ENCODE data around the gene UBXN10. TPM values are rescaled to one million over a fixed set of nuclear protein-coding genes. Genes with fewer than 3 reads are reported as not detected.
A peak's percentile ranks its signal among the peaks of the same experiment; 100 is the strongest.

UBXN10 gene
- polyA plus RNA-seq, 3 donors, result 0.16 to 0.82 (median 0.30) TPM

- peak; percentile 53 for TF ChIP-seq CTCF (IDR thresholded peaks at IDR 0.05)
- DNase-seq, result no peak
- peaks cover 3 to 5% of the 10 kb centered on the region in 2 donors for H3K27me3 ChIP-seq (ENCODE audit: control insufficient read depth in 2 of 2, insufficient read depth in 2 of 2, low read length in 2 of 2)
Observed at GRCh38 chr1:20195462-20195780, 9.5 kb downstream of the UBXN10 start.

GRCh38 chr1:20197329-20197791 lies 11.5 kb downstream of the UBXN10 start:
- Histone ChIP-seq H3K9me3 (replicated peaks in 1 of 2; ENCODE audit: control insufficient read depth in 1 of 2, insufficient read depth in 1 of 2, low read length in 2 of 2) (no peaks in the 10 kb centered on the region), H3K27ac (ENCODE audit: low read depth in 1 of 2, low read length in 2 of 2) (no peak overlapping the region), H3K9ac (ENCODE audit: insufficient read depth, low read length, poor library complexity, severe bottlenecking) (no peak overlapping the region), H3K27me3 (ENCODE audit: control insufficient read depth in 2 of 2, insufficient read depth in 2 of 2, low read length in 2 of 2) (peaks cover 2 to 3% of the 10 kb centered on the region in 2 donors), H2AFZ (ENCODE audit: insufficient read depth, low read depth, low read length, poor library complexity, severe bottlenecking) (no peak overlapping the region), H3K4me3 (replicated peaks in 1 of 3; ENCODE audit: low read depth in 2 of 3, low read length in 3 of 3) (no peak overlapping the region), H3K79me2 (ENCODE audit: insufficient read depth, low read length) (no peaks in the 10 kb centered on the region), H3K36me3 (replicated peaks in 1 of 2; ENCODE audit: control insufficient read depth in 1 of 2, insufficient read depth in 2 of 2, low read length in 2 of 2) (no peaks in the 10 kb centered on the region), H4K20me1 (ENCODE audit: insufficient read depth, low read length) (no peaks in the 10 kb centered on the region), H3K4me1 (ENCODE audit: control insufficient read depth in 1 of 2, insufficient read depth in 2 of 2, low read length in 2 of 2) (no peaks in the 10 kb centered on the region), H3K4me2 (replicated peaks; ENCODE audit: extremely low read depth, low read length, poor library complexity, severe bottlenecking) (no peak overlapping the region)
- H3K27ac Mint-ChIP-seq, result no peak overlapping the region
- 88% methylated on average over 5 of the region's 6 CpGs for WGBS (ENCODE audit: insufficient coverage)
- H3K9me3 Mint-ChIP-seq, result peaks cover 0 to 2% (median 0%) of the 10 kb centered on the region in 7 donors
- intact Hi-C loops (cut with micrococcal nuclease), result loop anchor here in 1 of 2 donors (5.0 kb wide), 1 partner anchor 95 kb away; no protein-coding TSS in a partner anchor
- peaks cover 24 to 33% (median 28%) of the 10 kb centered on the region in 3 donors for H3K27me3 Mint-ChIP-seq (ENCODE audit: low read depth in 3 of 3)
- TF ChIP-seq CTCF (IDR thresholded peaks at IDR 0.05), result no peak
- H3K4me3 Mint-ChIP-seq, result no peak overlapping the region
- no peak for DNase-seq
- H3K4me1 Mint-ChIP-seq, result peaks cover 3% of the 10 kb centered on the region
- no peaks in the 10 kb centered on the region for H3K36me3 Mint-ChIP-seq

More at GRCh38 chr1:20195462-20195780, 9.5 kb downstream of the UBXN10 start:
- no CpG with 5 or more reads among the region's 4 CpGs for WGBS (ENCODE audit: insufficient coverage)
- Histone ChIP-seq H3K9me3 (replicated peaks in 1 of 2; ENCODE audit: control insufficient read depth in 1 of 2, insufficient read depth in 1 of 2, low read length in 2 of 2) (no peaks in the 10 kb centered on the region), H3K4me3 (replicated peaks in 1 of 3; ENCODE audit: low read depth in 2 of 3, low read length in 3 of 3) (no peak overlapping the region), H3K36me3 (replicated peaks in 1 of 2; ENCODE audit: control insufficient read depth in 1 of 2, insufficient read depth in 2 of 2, low read length in 2 of 2) (no peaks in the 10 kb centered on the region), H2AFZ (ENCODE audit: insufficient read depth, low read depth, low read length, poor library complexity, severe bottlenecking) (no peak overlapping the region), H3K4me2 (replicated peaks; ENCODE audit: extremely low read depth, low read length, poor library complexity, severe bottlenecking) (no peak overlapping the region), H3K79me2 (ENCODE audit: insufficient read depth, low read length) (no peaks in the 10 kb centered on the region), H3K9ac (ENCODE audit: insufficient read depth, low read length, poor library complexity, severe bottlenecking) (no peak overlapping the region), H4K20me1 (ENCODE audit: insufficient read depth, low read length) (no peaks in the 10 kb centered on the region), H3K4me1 (ENCODE audit: control insufficient read depth in 1 of 2, insufficient read depth in 2 of 2, low read length in 2 of 2) (no peaks in the 10 kb centered on the region), H3K27ac (ENCODE audit: low read depth in 1 of 2, low read length in 2 of 2) (no peak overlapping the region)
- peak overlapping the region in 1 of 2 donors; percentile 9 for H3K4me3 Mint-ChIP-seq
- H3K4me1 Mint-ChIP-seq, result peaks cover 3% of the 10 kb centered on the region
- intact Hi-C loops (cut with micrococcal nuclease), result loop anchor here (2.0 to 5.0 kb wide), 2 partner anchors 93 to 277 kb away; no protein-coding TSS in a partner anchor
- peaks cover 0 to 2% (median 0%) of the 10 kb centered on the region in 7 donors for H3K9me3 Mint-ChIP-seq
- H3K36me3 Mint-ChIP-seq, result no peaks in the 10 kb centered on the region
- peaks cover 22 to 33% (median 31%) of the 10 kb centered on the region in 3 donors for H3K27me3 Mint-ChIP-seq (ENCODE audit: low read depth in 3 of 3)
- no peak overlapping the region for H3K27ac Mint-ChIP-seq

Measured in CD14-positive monocyte (primary cell).